Measurements from ENCODE around the gene VTA1. TPM values are rescaled to one million over a fixed set of nuclear protein-coding genes. Genes with fewer than 3 reads are reported as not detected.

VTA1 gene
- polyA plus RNA-seq, 1 donor from 2014 or later, result 126 TPM

GRCh38 chr6:142235272-142235671, 88.2 kb downstream of the VTA1 start:
- H3K79me2 ChIP-seq (replicated peaks; ENCODE audit: insufficient read depth, low read length), result no peaks in the 10 kb centered on the region
- no peaks in the 10 kb centered on the region for H3K9me2 ChIP-seq (ENCODE audit: insufficient read depth, low read length)
- TF ChIP-seq CTCF (IDR thresholded peaks at IDR 0.05; ENCODE audit: poor library complexity, severe bottlenecking) (no peak), MXI1 (conservative IDR thresholded peaks at IDR 0.05; ENCODE audit: poor library complexity, severe bottlenecking) (no peak), POLR2AphosphoS5 (IDR thresholded peaks at IDR 0.05) (no peak), SMC3 (conservative IDR thresholded peaks at IDR 0.05; ENCODE audit: poor library complexity) (no peak), EP300 (conservative IDR thresholded peaks at IDR 0.05; ENCODE audit: poor library complexity, severe bottlenecking) (no peak), RAD21 (conservative IDR thresholded peaks at IDR 0.05) (no peak), EZH2 (IDR thresholded peaks at IDR 0.05; ENCODE audit: borderline replicate concordance, insufficient read depth, low read length, poor library complexity, severe bottlenecking) (no peak), REST (IDR thresholded peaks at IDR 0.05; ENCODE audit: borderline replicate concordance) (no peak), TAF1 (IDR thresholded peaks at IDR 0.05; ENCODE audit: low read depth) (no peak)
- no peak overlapping the region for H3K4me3 ChIP-seq (ENCODE audit: low read length)
- no peaks in the 10 kb centered on the region for H3F3A ChIP-seq (ENCODE audit: insufficient read depth, low read length, poor library complexity, severe bottlenecking)
- no peak overlapping the region for H3K4me2 ChIP-seq (ENCODE audit: low read length)
- H3K36me3 ChIP-seq (ENCODE audit: insufficient read depth, low read length), result no peaks in the 10 kb centered on the region
- H3K9ac ChIP-seq (ENCODE audit: low read length), result no peak overlapping the region
- H3K27me3 ChIP-seq (ENCODE audit: insufficient read depth, low read depth, low read length), result no peaks in the 10 kb centered on the region
- no peaks in the 10 kb centered on the region for H3K9me3 ChIP-seq (ENCODE audit: low read length)
- H2AFZ ChIP-seq (ENCODE audit: low read depth, low read length), result no peak overlapping the region
- H4K20me1 ChIP-seq (ENCODE audit: insufficient read depth), result no peaks in the 10 kb centered on the region
- no peak overlapping the region for H3K27ac ChIP-seq (ENCODE audit: low read length)

GRCh38 chr6:142235791-142236190, 88.7 kb downstream of the VTA1 start:
- H4K20me1 ChIP-seq (ENCODE audit: insufficient read depth), result no peaks in the 10 kb centered on the region
- H3K9ac ChIP-seq (ENCODE audit: low read length), result no peak overlapping the region
- no peaks in the 10 kb centered on the region for H3K79me2 ChIP-seq (replicated peaks; ENCODE audit: insufficient read depth, low read length)
- H3K9me3 ChIP-seq (ENCODE audit: low read length), result no peaks in the 10 kb centered on the region
- no peak overlapping the region for H3K4me3 ChIP-seq (ENCODE audit: low read length)
- H3K9me2 ChIP-seq (ENCODE audit: insufficient read depth, low read length), result no peaks in the 10 kb centered on the region
- no peak overlapping the region for H3K27ac ChIP-seq (ENCODE audit: low read length)
- TF ChIP-seq SMC3 (conservative IDR thresholded peaks at IDR 0.05; ENCODE audit: poor library complexity), result no peak
- no peak for TF ChIP-seq TAF1 (IDR thresholded peaks at IDR 0.05; ENCODE audit: low read depth)
- TF ChIP-seq EP300 (conservative IDR thresholded peaks at IDR 0.05; ENCODE audit: poor library complexity, severe bottlenecking), result no peak
- TF ChIP-seq POLR2AphosphoS5 (IDR thresholded peaks at IDR 0.05), result no peak
- no peak for TF ChIP-seq CTCF (IDR thresholded peaks at IDR 0.05; ENCODE audit: poor library complexity, severe bottlenecking)
- TF ChIP-seq REST (IDR thresholded peaks at IDR 0.05; ENCODE audit: borderline replicate concordance), result no peak
- TF ChIP-seq EZH2 (IDR thresholded peaks at IDR 0.05; ENCODE audit: borderline replicate concordance, insufficient read depth, low read length, poor library complexity, severe bottlenecking), result no peak
- TF ChIP-seq MXI1 (conservative IDR thresholded peaks at IDR 0.05; ENCODE audit: poor library complexity, severe bottlenecking), result no peak
- TF ChIP-seq RAD21 (conservative IDR thresholded peaks at IDR 0.05), result no peak
- no peak overlapping the region for H2AFZ ChIP-seq (ENCODE audit: low read depth, low read length)
- no peak overlapping the region for H3K4me2 ChIP-seq (ENCODE audit: low read length)
- no peaks in the 10 kb centered on the region for H3K36me3 ChIP-seq (ENCODE audit: insufficient read depth, low read length)
- H3F3A ChIP-seq (ENCODE audit: insufficient read depth, low read length, poor library complexity, severe bottlenecking), result no peaks in the 10 kb centered on the region
- H3K27me3 ChIP-seq (ENCODE audit: insufficient read depth, low read depth, low read length), result no peaks in the 10 kb centered on the region
